Esophagus (tissue), 2 donors: ENCODE results near the gene FBRSL1. TPM values are rescaled to one million over a fixed set of nuclear protein-coding genes. Genes with fewer than 3 reads are reported as not detected.
"Not testable (repeated sequence)": the region's sequence is repeated elsewhere in the genome, so short reads cannot be mapped to it uniquely, and the experiment has no call there.

Experiments used
- H3K27ac ChIP-seq, 2 donors: one replicate each; pipeline ENCODE4 v1.5.1; 2013; ENCODE audit warnings: low read depth in 2 of 2, mild to moderate bottlenecking in 2 of 2, inconsistent platforms in 1 of 2, low read length in 1 of 2, moderate library complexity in 1 of 2
- H3K27me3 ChIP-seq, 2 donors: one replicate each; pipeline ENCODE4 v1.6.1; 2013; ENCODE audit warnings: low read length in 2 of 2, control low read depth in 1 of 2, mild to moderate bottlenecking in 1 of 2; ENCODE audit not compliant: insufficient read depth in 2 of 2, control insufficient read depth in 1 of 2
- H3K36me3 ChIP-seq, 2 donors: one replicate each; pipeline ENCODE4 v1.6.1; 2013; ENCODE audit warnings: low read length in 1 of 2; ENCODE audit not compliant: control insufficient read depth in 2 of 2, insufficient read depth in 2 of 2
- H3K4me1 ChIP-seq, 2 donors: one replicate each; pipeline ENCODE4 v1.6.1; 2013; ENCODE audit warnings: low read length in 1 of 2; ENCODE audit not compliant: control insufficient read depth in 2 of 2, insufficient read depth in 2 of 2
- H3K4me3 ChIP-seq, 2 donors: one replicate each; pipeline ENCODE4 v1.5.1; 2013; ENCODE audit warnings: low read length in 2 of 2, mild to moderate bottlenecking in 2 of 2, low read depth in 1 of 2, moderate library complexity in 1 of 2
- H3K9me3 ChIP-seq, 2 donors: one replicate each; pipeline ENCODE4 v1.6.1; 2013; ENCODE audit warnings: mild to moderate bottlenecking in 2 of 2, low read depth in 1 of 2, low read length in 1 of 2, moderate library complexity in 1 of 2; ENCODE audit not compliant: control insufficient read depth in 2 of 2, insufficient read depth in 1 of 2
- WGBS, 2 donors: extraction: QIAGEN DNeasy Blood & Tissue Kit; methylation state at CpG; one replicate each; pipeline ENCODE4 v1.1.7; 2013; 5-methylcytosine and 5-hydroxymethylcytosine counted together
- polyA plus RNA-seq, 2 donors: library from polyadenylated mRNA; stranded (reverse); fragments of 200-250 nt; gene quantifications; one replicate each; pipeline ENCODE4 v1.2.3, GENCODE V29; 2013
- donor health status: healthy with polysubstance abuse.
- donor health status: Bipolar disorder and iron deficiency.

Gene FBRSL1
- polyA plus RNA-seq, 2 donors, result 15.6 to 17.9 TPM

GRCh38 chr12:132525833-132526455, 36.0 kb downstream of the FBRSL1 start:
- Histone ChIP-seq H3K36me3 (peaks cover 0 to 15% of the 10 kb centered on the region in 2 donors), H3K27me3 (no peaks in the 10 kb centered on the region), H3K4me3 (no peak overlapping the region), H3K4me1 (peaks cover 0 to 27% of the 10 kb centered on the region in 2 donors), H3K27ac (no peak overlapping the region), H3K9me3 (no peaks in the 10 kb centered on the region)
- 88 to 92% methylated on average over 28 of the region's 28 CpGs for WGBS, 2 donors

- H3K36me3 ChIP-seq, result peaks cover 0 to 22% of the 10 kb centered on the region in 2 donors
- peaks cover 0 to 2% of the 10 kb centered on the region in 2 donors for H3K9me3 ChIP-seq
- peaks cover 0 to 22% of the 10 kb centered on the region in 2 donors for H3K4me1 ChIP-seq
- no peaks in the 10 kb centered on the region for H3K27me3 ChIP-seq
- WGBS, 2 donors, result 93 to 95% methylated on average over 22 to 25 of the region's 25 CpGs
- no peak overlapping the region for H3K27ac ChIP-seq
- H3K4me3 ChIP-seq, result no peak overlapping the region
Observed at GRCh38 chr12:132527186-132527882, 37.4 kb downstream of the FBRSL1 start.

DNA sequence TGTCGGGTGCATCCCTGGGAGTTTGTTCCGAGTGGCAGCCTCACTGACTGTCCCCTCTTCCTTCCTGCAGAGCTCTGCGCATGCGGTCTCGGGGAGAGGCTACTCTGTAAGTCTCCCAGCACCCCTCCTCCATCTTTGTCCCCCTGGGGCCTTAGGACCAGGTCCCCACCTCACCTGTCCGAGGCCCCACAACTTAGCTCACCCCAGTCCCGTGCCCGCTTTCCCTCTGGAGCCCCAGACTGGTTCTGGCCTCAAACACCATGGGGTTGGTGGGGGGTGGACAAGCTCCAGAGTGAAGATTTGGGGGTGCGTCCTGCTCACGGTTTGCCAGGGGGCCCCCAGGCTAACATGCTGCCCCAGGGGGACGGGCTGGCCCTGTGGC, 37.9 kb downstream of the FBRSL1 start:
- 94 to 96% methylated on average over 11 of the region's 11 CpGs for WGBS, 2 donors
- H3K4me1 ChIP-seq, result peaks cover 0 to 22% of the 10 kb centered on the region in 2 donors
- H3K9me3 ChIP-seq, result peaks cover 0 to 2% of the 10 kb centered on the region in 2 donors
- no peak overlapping the region for H3K4me3 ChIP-seq
- no peaks in the 10 kb centered on the region for H3K27me3 ChIP-seq
- no peak overlapping the region for H3K27ac ChIP-seq
- H3K36me3 ChIP-seq, result peaks cover 0 to 22% of the 10 kb centered on the region in 2 donors

- Histone ChIP-seq H3K4me1 (peaks cover 0 to 17% of the 10 kb centered on the region in 2 donors), H3K27ac (no peak overlapping the region), H3K4me3 (no peak overlapping the region), H3K27me3 (no peaks in the 10 kb centered on the region), H3K36me3 (peaks cover 0 to 22% of the 10 kb centered on the region in 2 donors), H3K9me3 (peaks cover 0 to 2% of the 10 kb centered on the region in 2 donors)
- 71 to 78% methylated on average over 20 to 21 of the region's 21 CpGs for WGBS, 2 donors
Observed at GRCh38 chr12:132528564-132529106, 38.7 kb downstream of the FBRSL1 start.

DNA sequence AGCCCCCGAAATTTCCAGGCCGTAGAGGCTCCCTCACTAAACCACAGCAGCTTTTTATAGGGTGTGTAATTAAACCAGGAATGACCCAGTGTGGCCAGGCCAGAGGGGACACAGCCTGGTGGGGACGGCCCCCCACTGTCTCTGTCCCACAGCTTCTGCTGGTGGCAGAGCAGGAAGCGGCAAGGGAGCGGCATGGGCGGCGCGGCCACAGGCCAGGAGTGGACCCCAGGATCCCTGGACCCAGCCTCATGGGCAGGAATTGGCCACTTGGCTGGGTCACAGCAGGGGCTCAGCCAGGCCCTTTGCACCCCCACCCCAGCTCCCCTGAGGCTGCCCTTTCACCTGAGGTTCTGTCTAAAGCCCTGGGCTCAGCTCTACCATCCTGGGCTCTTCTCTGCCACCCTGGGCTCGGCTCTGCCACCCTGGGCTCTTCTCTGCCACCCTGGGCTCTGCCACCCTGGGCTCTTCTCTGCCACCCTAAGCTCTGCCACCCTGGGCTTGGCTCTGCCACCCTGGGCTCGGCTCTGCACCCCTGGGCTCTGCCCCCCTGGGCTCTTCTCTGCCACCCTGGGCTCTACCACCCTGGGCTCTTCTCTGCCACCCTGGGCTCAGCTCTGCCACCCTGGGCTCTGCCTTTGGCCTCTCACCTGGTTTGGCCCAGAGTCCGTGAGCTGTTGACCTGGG, 39.3 kb downstream of the FBRSL1 start:
- Histone ChIP-seq H3K36me3 (peaks cover 0 to 27% of the 10 kb centered on the region in 2 donors), H3K27me3 (no peaks in the 10 kb centered on the region), H3K4me3 (no peak overlapping the region), H3K27ac (no peak overlapping the region), H3K9me3 (peaks cover 0 to 2% of the 10 kb centered on the region in 2 donors), H3K4me1 (peaks cover 0 to 11% of the 10 kb centered on the region in 2 donors)
- WGBS, 2 donors, result 94 to 96% methylated on average over 11 of the region's 11 CpGs

DNA sequence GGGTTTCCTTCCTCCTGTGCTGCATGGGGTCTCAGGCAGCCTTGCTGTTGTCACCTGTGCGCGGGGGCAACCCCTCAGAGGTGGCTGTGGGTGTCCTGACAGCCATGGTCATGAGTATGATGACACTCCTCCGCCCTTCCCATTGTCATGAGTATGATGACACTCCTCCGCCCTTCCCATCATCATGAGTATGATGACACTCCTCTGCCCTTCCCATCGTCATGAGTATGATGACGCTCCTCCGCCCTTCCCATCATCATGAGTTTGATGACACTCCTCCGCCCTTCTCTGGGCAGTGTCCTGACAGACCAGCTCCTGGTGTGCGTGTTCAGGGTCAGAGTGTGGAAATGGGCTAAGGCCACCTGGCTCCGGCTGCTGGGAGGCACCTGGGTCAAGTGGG, 40.0 kb downstream of the FBRSL1 start:
- WGBS, 2 donors, result 94 to 95% methylated on average over 10 of the region's 10 CpGs
- peaks cover 0 to 27% of the 10 kb centered on the region in 2 donors for H3K36me3 ChIP-seq

DNA sequence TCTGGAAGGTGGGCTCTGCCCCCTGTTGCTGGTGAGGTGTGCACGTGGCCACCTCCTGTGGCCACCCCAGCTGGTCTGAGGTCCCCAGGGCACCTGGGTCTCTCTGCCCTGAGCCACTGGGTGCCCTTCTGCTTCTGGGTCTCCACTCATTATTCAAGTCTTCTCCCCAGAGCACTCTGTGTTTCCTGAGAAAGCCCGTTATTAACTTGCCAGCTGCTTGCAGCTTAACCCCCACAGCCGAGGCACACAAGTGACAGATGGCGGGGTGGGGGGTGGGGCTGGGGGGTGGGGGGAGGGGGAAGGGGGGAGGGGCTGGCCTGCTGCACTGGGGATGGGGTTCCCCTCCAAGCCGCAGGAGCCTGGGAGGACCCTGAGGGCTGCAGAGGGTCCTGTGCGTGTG, 40.5 kb downstream of the FBRSL1 start:
- peaks cover 0 to 2% of the 10 kb centered on the region in 2 donors for H3K9me3 ChIP-seq
- H3K4me3 ChIP-seq, result no peak overlapping the region
- H3K4me1 ChIP-seq, result peaks cover 0 to 2% of the 10 kb centered on the region in 2 donors
- no peak overlapping the region for H3K27ac ChIP-seq
- WGBS, 2 donors, result 82 to 85% methylated on average over 5 to 6 of the region's 6 CpGs
- peaks cover 0 to 27% of the 10 kb centered on the region in 2 donors for H3K36me3 ChIP-seq
- no peaks in the 10 kb centered on the region for H3K27me3 ChIP-seq

More for the DNA sequence above, 40.0 kb downstream of the FBRSL1 start:
- H3K27me3 ChIP-seq, result no peaks in the 10 kb centered on the region
- peaks cover 0 to 8% of the 10 kb centered on the region in 2 donors for H3K4me1 ChIP-seq
- H3K27ac ChIP-seq, result no peak overlapping the region
- H3K4me3 ChIP-seq, result no peak overlapping the region
- peaks cover 0 to 2% of the 10 kb centered on the region in 2 donors for H3K9me3 ChIP-seq

GRCh38 chr12:132530851-132531250, 40.9 kb downstream of the FBRSL1 start:
- H3K4me3 ChIP-seq, result no peak overlapping the region
- peaks cover 0 to 2% of the 10 kb centered on the region in 2 donors for H3K4me1 ChIP-seq
- no peaks in the 10 kb centered on the region for H3K27me3 ChIP-seq
- peaks cover 0 to 2% of the 10 kb centered on the region in 2 donors for H3K9me3 ChIP-seq
- 92 to 96% methylated on average over 7 of the region's 7 CpGs for WGBS, 2 donors
- peaks cover 0 to 24% of the 10 kb centered on the region in 2 donors for H3K36me3 ChIP-seq
- H3K27ac ChIP-seq, result no peak overlapping the region

GRCh38 chr12:132532711-132533583, 43.0 kb downstream of the FBRSL1 start:
- H3K4me1 ChIP-seq, H3K9me3 ChIP-seq, H3K27ac ChIP-seq, H3K27me3 ChIP-seq, H3K4me3 ChIP-seq: not testable (repeated sequence)
- WGBS, 2 donors, result 92 to 96% methylated on average over 20 of the region's 20 CpGs
- H3K36me3 ChIP-seq, result peaks cover 0 to 32% of the 10 kb centered on the region in 2 donors
